Activated T-cell treated with anti-CD3 and anti-CD28 coated beads for 24 hours (primary cell): Measurements from ENCODE around the gene SIRPD.
"Not testable (repeated sequence)": the region's sequence is repeated elsewhere in the genome, so short reads cannot be mapped to it uniquely, and the experiment has no call there.

Experiments used
- DNase-seq: peaks from one replicate; pipeline ENCODE4 v3.0.0-alpha.2; 2020; ENCODE audit warnings: low read depth

SIRPD gene

GRCh38 chr20:1557605-1558004, at the start of gene SIRPD:
TSS of gene SIRPD (minus strand) at chr20:1557705. CDS start at chr20:1557653, 52 bp downstream.
- no peak for DNase-seq

GRCh38 chr20:1600736-1601135, 43.2 kb upstream of the SIRPD start:
- no peak for DNase-seq

GRCh38 chr20:1595333-1595732, 37.8 kb upstream of the SIRPD start:
- no peak for DNase-seq

- DNase-seq: no peak
Observed at GRCh38 chr20:1588533-1589460, 31.3 kb upstream of the SIRPD start.

GRCh38 chr20:1587781-1588532, 30.5 kb upstream of the SIRPD start:
- no peak for DNase-seq

- DNase-seq: no peak
Observed at GRCh38 chr20:1579488-1579887, 22.0 kb upstream of the SIRPD start.

- DNase-seq: no peak
Observed at GRCh38 chr20:1577906-1578305, 20.4 kb upstream of the SIRPD start.

GRCh38 chr20:1577313-1577712, 19.8 kb upstream of the SIRPD start:
- not testable (repeated sequence) for DNase-seq

- no peak for DNase-seq
Observed at GRCh38 chr20:1576641-1577040, 19.1 kb upstream of the SIRPD start.

GRCh38 chr20:1576003-1576402, 18.5 kb upstream of the SIRPD start:
- not testable (repeated sequence) for DNase-seq

GRCh38 chr20:1571583-1571982, 14.1 kb upstream of the SIRPD start:
- not testable (repeated sequence) for DNase-seq

GRCh38 chr20:1569415-1569881, 11.9 kb upstream of the SIRPD start:
- no peak for DNase-seq

- no peak for DNase-seq
Observed at GRCh38 chr20:1568163-1568490, 10.6 kb upstream of the SIRPD start.

- no peak for DNase-seq
Observed at GRCh38 chr20:1567392-1568162, 10.1 kb upstream of the SIRPD start.

GRCh38 chr20:1566701-1567100, 9.2 kb upstream of the SIRPD start:
- DNase-seq: no peak

- no peak for DNase-seq
Observed at GRCh38 chr20:1565461-1565860, 8.0 kb upstream of the SIRPD start.

- DNase-seq: no peak
Observed at GRCh38 chr20:1563598-1563997, 6.1 kb upstream of the SIRPD start.

GRCh38 chr20:1562622-1563021, 5.1 kb upstream of the SIRPD start:
- DNase-seq: no peak

GRCh38 chr20:1561350-1561749, 3.8 kb upstream of the SIRPD start:
- DNase-seq: no peak

- no peak for DNase-seq
Observed at GRCh38 chr20:1555952-1556351, 1.6 kb downstream of the SIRPD start.

- no peak for DNase-seq
Observed at GRCh38 chr20:1539816-1540419, 17.6 kb downstream of the SIRPD start.

GRCh38 chr20:1538655-1539054, 18.9 kb downstream of the SIRPD start:
- no peak for DNase-seq
